HUES48 (cell line): ENCODE results near the gene TSGA10.
"Not testable (repeated sequence)": the region's sequence is repeated elsewhere in the genome, so short reads cannot be mapped to it uniquely, and the experiment has no call there.

Experiments
- H3K27ac ChIP-seq: one replicate; pipeline ENCODE4 v1.7.0; 2013; ENCODE audit warnings: low read depth, low read length, inconsistent platforms
- H3K27me3 ChIP-seq: 2 replicates; pipeline ENCODE4 v1.6.1; 2013; ENCODE audit warnings: mild to moderate bottlenecking, low read length; ENCODE audit not compliant: control insufficient read depth, insufficient read depth
- H3K36me3 ChIP-seq: 2 replicates; pipeline ENCODE4 v1.6.1; 2013; ENCODE audit warnings: low read length; ENCODE audit not compliant: control insufficient read depth, insufficient read depth
- H3K4me1 ChIP-seq: 2 replicates; pipeline ENCODE4 v1.6.1; 2013; ENCODE audit warnings: mild to moderate bottlenecking, low read length; ENCODE audit not compliant: control insufficient read depth, insufficient read depth
- H3K4me3 ChIP-seq: 2 replicates; pipeline ENCODE4 v1.5.1; 2013; ENCODE audit warnings: mild to moderate bottlenecking, low read depth, low read length
- H3K9ac ChIP-seq: 2 replicates; pipeline ENCODE4 v1.6.1; 2013; ENCODE audit warnings: mild to moderate bottlenecking, low read depth, low read length, moderate library complexity
- H3K9me3 ChIP-seq: 2 replicates; pipeline ENCODE4 v1.6.1; 2013; ENCODE audit warnings: low read length; ENCODE audit not compliant: control insufficient read depth, insufficient read depth

TSGA10 gene

DNA sequence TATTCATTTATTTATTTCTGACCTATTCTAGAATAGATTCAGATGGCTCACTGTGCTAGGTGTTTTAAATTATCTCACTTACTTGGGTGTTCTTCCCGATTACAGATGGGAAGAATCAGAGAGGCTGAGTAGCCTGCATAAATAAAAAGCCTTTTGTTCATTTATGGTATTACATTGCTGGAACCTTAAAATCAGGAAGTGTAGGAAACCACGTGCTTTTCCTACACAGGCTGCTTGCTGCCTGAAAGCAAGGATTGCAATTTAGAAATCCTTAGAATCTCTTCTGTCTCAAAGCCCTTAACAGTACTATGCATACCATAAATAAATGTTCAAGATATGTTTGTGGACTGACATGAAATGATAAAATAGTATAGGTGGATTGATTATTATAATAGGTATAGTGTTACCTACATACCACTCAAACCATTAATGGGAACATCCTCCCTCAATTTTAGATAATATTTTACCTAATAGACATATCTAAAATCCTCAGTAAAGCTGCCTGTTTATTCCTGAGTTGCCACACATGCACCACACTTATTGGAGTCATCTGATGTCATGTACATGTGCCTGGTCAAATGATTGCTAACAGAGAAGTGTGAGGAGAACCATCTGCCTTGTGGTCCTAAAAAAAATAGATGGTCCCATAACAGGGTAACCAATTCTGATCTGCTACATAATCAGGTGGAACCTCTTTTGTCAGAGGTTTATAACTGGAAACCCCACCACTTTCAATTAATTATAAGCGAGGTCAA, 86.7 kb downstream of the TSGA10 start:
- Histone ChIP-seq H3K9me3 (no peaks in the 10 kb centered on the region), H3K36me3 (no peaks in the 10 kb centered on the region), H3K4me3 (no peak overlapping the region), H3K4me1 (no peaks in the 10 kb centered on the region), H3K27ac (no peak overlapping the region), H3K27me3 (no peaks in the 10 kb centered on the region), H3K9ac (no peak overlapping the region)

DNA sequence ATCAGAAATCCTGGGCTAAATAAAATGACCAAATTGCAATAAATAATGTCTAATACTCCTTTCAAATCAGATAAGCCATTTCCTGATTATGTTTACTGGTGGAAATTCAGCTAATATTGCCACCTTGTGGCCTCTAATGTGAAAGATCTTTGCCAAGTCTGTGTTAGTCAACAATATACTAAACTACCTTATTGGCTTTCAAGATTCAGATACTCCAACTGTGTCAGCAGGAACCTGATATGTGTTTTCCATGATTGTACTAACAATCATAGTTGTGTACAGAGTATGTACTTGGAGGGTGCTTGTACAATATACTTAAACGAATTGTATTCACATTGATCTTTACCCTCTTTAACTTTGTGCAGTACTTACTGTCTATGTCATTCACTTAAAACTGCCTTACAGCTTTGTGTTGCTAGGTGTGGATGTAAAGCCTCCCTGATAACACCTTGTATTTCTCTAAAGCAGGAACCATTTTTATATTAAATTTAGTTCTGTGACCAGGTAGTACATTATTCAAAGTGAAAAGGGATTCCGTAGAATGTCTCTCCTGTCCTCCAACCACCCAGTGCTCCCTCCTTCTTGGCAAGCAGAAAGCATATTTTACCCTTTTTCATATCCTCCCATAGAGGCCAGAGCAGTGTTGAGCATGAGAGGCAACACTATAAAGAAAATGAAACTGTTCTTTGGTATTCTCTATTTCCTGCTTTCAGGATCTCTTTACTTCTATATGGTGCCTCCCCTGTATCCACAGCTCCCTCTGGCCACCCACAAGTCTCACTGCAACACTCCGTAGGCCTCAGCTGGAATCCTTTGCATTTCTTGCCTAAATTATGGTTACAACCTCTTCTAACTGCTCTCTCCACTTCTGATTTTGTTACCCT, 88.4 kb downstream of the TSGA10 start:
- no peaks in the 10 kb centered on the region for H3K4me1 ChIP-seq
- H3K9me3 ChIP-seq = no peaks in the 10 kb centered on the region
- H3K27me3 ChIP-seq = no peaks in the 10 kb centered on the region
- H3K4me3 ChIP-seq = no peak overlapping the region
- H3K27ac ChIP-seq = no peak overlapping the region
- H3K36me3 ChIP-seq = no peaks in the 10 kb centered on the region
- H3K9ac ChIP-seq = no peak overlapping the region

DNA sequence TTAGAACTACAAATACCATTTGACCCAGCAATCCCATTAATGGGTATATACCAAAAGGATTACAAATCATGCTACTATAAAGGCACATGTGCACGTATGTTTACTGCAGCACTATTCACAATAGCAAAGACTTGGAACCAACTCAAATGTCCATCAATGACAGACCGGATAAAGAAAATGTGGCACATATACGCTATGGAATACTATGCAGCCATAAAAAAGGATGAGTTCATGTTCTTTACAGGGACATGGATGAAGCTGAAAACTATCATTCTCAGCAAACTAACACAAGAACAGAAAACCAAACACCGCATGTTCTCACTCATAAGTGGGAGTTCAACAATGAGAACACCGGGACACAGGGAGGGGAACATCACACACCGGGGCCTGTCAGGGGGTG, 105.6 kb downstream of the TSGA10 start:
- H3K27ac ChIP-seq, H3K4me3 ChIP-seq: not testable (repeated sequence)

DNA sequence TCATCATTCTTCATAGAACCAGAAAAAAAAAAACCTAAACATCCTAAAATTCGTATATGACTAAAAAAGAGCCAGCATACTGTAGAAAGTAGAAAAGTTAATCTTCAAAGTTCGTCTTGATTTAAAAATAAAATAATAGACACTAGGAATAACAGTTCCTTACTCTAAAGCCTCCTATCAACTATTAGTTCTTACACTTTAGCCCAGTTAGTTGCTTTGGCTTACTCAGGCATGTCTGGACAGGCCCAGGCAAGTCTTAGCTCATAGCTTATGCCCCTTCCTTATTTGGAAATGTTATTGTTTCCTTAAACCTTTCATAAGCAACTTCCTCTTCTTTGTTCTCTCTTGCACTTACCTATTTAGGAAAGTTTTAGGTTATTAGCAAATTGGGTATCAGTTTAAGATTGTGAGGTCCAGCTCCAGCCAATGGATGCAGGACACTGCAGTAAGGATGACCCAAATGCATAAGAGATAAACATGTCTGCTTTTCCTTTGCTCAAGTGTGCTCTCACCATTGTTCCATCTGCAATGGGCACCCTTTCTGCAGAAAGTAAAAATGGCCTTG, 113.9 kb downstream of the TSGA10 start:
- not testable (repeated sequence) for H3K9me3 ChIP-seq, H3K9ac ChIP-seq, H3K27ac ChIP-seq, H3K36me3 ChIP-seq, H3K4me1 ChIP-seq, H3K4me3 ChIP-seq, H3K27me3 ChIP-seq

More for the DNA sequence above, 105.6 kb downstream of the TSGA10 start:
- H3K9me3 ChIP-seq, H3K4me1 ChIP-seq, H3K36me3 ChIP-seq, H3K9ac ChIP-seq, H3K27me3 ChIP-seq: not testable (repeated sequence)

DNA sequence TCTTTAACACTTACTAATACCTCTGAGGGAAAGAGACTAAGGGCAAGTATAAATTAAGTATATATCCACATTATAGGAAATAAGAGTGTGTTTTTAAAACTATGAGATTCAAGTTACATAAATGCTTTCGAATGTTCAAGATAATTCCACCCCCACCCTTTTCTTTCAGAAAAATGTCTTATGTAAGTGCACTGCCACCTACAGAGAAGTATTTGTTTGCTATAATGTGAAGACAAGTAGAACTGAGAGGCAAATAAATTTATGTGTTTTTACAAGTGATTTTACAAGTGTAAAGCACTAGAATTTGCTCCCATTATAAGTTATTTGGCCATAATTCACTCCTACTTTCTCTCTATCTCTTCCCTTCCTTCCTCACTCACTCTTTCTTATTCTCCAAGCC, 118.8 kb downstream of the TSGA10 start:
- Histone ChIP-seq H3K36me3 (no peaks in the 10 kb centered on the region; the same call in 1 of the 2 replicates), H3K9ac (no peak overlapping the region), H3K27me3 (no peaks in the 10 kb centered on the region)

DNA sequence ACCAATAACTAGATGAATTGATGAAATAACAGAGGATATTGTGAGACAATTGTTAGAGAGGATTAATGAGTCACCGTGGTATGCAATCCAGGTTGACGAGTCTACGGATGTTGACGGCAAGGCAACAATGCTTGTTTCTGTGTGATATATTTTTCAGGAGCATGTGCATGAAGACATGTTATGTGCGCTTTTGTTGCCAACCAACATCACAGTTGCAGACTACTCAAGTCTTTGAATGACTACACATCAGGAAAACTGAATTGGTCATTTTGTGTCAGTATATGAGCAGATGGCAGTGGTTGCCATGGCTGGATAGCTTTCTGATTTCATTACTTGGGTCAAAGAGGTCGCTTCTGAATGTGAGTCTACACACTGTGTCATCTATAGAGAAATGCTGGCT, 122.0 kb downstream of the TSGA10 start:
- no peaks in the 10 kb centered on the region for H3K27me3 ChIP-seq
- H3K9me3 ChIP-seq = no peaks in the 10 kb centered on the region
- no peak overlapping the region for H3K27ac ChIP-seq
- H3K36me3 ChIP-seq = no peaks in the 10 kb centered on the region
- H3K9ac ChIP-seq = no peak overlapping the region
- no peaks in the 10 kb centered on the region; the same call in 1 of the 2 replicates for H3K4me1 ChIP-seq
- H3K4me3 ChIP-seq = no peak overlapping the region

More for the DNA sequence above, 118.8 kb downstream of the TSGA10 start:
- no peak overlapping the region for H3K27ac ChIP-seq
- H3K4me3 ChIP-seq = no peak overlapping the region
- no peaks in the 10 kb centered on the region; the same call in 1 of the 2 replicates for H3K4me1 ChIP-seq
- H3K9me3 ChIP-seq = no peaks in the 10 kb centered on the region; the same call in 1 of the 2 replicates

DNA sequence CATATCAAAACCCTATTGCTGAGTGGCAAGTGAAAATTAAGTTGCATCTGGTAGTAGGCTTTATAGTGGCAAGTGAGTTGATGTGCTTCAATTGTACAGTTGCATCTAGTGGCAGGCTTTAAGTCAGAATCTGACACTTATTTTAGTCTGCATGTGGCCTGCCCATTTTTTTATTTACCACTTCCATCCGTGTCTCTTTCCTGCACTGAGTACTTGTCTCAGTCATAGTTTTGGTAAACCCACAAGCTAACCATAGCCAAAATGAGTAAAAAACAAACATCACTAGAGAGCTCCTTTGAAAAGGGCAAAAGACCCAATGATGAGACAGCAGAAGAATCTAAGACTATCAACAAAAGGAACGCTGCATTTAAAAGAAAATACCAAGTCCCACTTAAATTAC, 122.7 kb downstream of the TSGA10 start:
- Histone ChIP-seq H3K9me3 (no peaks in the 10 kb centered on the region), H3K9ac (no peak overlapping the region), H3K27me3 (no peaks in the 10 kb centered on the region), H3K4me1 (no peaks in the 10 kb centered on the region; the same call in 1 of the 2 replicates), H3K4me3 (no peak overlapping the region), H3K27ac (no peak overlapping the region), H3K36me3 (no peaks in the 10 kb centered on the region)

DNA sequence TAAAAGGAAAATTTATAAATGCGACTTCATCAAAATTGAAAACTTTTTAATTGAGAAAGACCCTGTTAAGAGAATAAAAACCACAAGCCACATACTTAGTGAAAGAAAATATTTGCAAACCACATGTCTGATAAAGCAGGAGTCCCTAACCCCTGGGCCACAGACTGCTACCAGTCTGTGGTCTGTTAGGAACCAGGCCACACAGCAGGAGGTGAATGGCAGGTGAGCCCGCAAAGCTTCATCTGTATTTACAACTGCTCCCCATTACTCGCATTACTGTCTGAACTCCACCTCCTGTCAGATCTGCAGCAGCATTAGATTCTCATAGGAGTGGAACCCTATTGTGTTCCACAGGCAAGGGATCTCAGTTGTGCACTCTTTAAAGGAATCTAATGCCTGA, 123.3 kb downstream of the TSGA10 start:
- Histone ChIP-seq H3K9me3 (no peaks in the 10 kb centered on the region), H3K9ac (no peak overlapping the region), H3K4me1 (no peaks in the 10 kb centered on the region; the same call in 1 of the 2 replicates), H3K36me3 (no peaks in the 10 kb centered on the region), H3K4me3 (no peak overlapping the region), H3K27me3 (no peaks in the 10 kb centered on the region), H3K27ac (no peak overlapping the region)

DNA sequence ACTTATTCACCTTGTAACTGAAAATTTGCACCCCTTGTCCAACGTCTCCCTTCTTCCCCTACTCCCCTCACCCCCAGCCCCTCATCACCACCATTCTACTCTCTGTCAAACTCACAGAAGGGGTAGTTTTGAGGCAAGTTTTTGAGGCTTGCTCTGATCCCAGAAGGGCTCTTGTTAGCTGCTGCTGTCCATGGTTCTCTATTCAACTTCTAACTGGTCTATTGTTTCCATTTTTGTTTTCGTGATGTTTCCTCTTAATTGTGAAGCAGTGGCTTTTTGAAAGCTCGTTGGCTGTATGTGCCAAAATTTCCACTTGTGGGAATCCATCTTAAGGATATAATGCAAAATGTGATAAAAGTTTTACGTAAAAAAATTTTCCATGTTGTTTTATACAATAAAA, 126.2 kb downstream of the TSGA10 start:
- no peak overlapping the region for H3K9ac ChIP-seq
- H3K27me3 ChIP-seq = no peaks in the 10 kb centered on the region
- H3K4me3 ChIP-seq = no peak overlapping the region
- H3K36me3 ChIP-seq = no peaks in the 10 kb centered on the region
- no peaks in the 10 kb centered on the region; the same call in 1 of the 2 replicates for H3K9me3 ChIP-seq
- H3K27ac ChIP-seq = no peak overlapping the region
- H3K4me1 ChIP-seq = no peaks in the 10 kb centered on the region

DNA sequence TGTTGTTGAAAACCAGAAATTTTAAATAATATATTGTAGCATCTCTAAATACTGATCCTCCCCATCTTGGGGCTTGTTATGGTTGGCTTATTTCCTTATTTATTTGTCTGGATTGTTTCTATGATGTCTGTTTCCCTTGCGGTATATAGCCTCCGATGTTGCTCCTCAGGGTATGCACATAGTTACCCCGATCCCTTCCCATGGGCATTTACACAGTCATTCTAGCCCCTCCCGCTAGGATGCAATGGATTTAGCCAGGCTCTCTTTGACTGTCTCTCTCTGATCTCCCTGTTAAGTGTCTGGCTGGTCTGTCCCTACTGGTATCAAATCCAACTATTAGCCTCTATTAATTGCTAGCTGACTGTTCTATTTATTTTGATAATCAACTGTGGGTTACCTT, 126.9 kb downstream of the TSGA10 start:
- Histone ChIP-seq H3K27ac (no peak overlapping the region), H3K27me3 (no peaks in the 10 kb centered on the region), H3K9me3 (no peaks in the 10 kb centered on the region; the same call in 1 of the 2 replicates), H3K36me3 (no peaks in the 10 kb centered on the region), H3K4me3 (no peak overlapping the region), H3K9ac (no peak overlapping the region), H3K4me1 (no peaks in the 10 kb centered on the region)

DNA sequence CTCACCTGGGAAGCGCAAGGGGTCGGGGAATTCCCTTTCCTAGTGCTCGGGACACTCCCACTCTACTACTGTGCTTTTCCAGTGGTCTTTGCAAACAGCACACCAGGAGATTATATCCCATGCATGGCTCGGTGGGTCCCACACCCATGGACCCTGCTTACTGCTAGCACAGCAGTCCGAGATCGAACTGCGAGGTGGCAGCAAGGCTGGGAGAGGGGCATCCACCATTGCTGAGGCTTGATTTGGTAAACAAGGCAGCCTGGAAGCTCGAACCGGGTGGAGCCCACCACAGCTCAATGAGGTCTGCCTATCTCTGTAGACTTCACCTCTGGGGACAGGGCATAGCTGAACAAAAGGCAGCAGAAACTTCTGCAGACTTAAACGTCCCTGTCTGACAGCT, 154.0 kb downstream of the TSGA10 start:
- H3K9me3 ChIP-seq = peaks cover 11% of the 10 kb centered on the region; the same call in 1 of the 2 replicates
- H3K9ac ChIP-seq = no peak overlapping the region
- H3K36me3 ChIP-seq = no peaks in the 10 kb centered on the region
- H3K27me3 ChIP-seq = no peaks in the 10 kb centered on the region
- no peak overlapping the region for H3K4me3 ChIP-seq
- no peak overlapping the region for H3K27ac ChIP-seq
- no peaks in the 10 kb centered on the region for H3K4me1 ChIP-seq
